K562 (cell line): Measurements from ENCODE around the gene SP4. TPM values are rescaled to one million over a fixed set of nuclear protein-coding genes. Genes with fewer than 3 reads are reported as not detected.
A peak's percentile ranks its signal among the peaks of the same experiment; 100 is the strongest.

ENCODE experiments used
- ATF3 ChIP-seq, 2 experiments: fragments of 450-650 bp in 1 of 2; sonication (generic) in 1 of 2; formaldehyde crosslinking in 1 of 2; IDR thresholded peaks in 1 of 2; conservative IDR thresholded peaks in 1 of 2; 2 replicates each; pipeline versions ENCODE4 v1.6.1 to v1.8.1; 2016 to 2023; ENCODE audit warnings: mild to moderate bottlenecking in 2 of 2, moderate library complexity in 2 of 2, inconsistent platforms in 1 of 2, missing genetic modification reagents in 1 of 2
- CBX2 ChIP-seq: fragments of 200-600 bp; sonication (generic); IDR thresholded peaks from one replicate; pipeline ENCODE4 v1.6.1; 2012; ENCODE audit warnings: mild to moderate bottlenecking, low read length, inconsistent platforms; ENCODE audit not compliant: insufficient read depth, poor library complexity, severe bottlenecking
- CREM ChIP-seq: IDR thresholded peaks from 2 replicates; pipeline ENCODE4 v1.6.1; 2014; ENCODE audit warnings: antibody characterized with exemption, low read depth
- E2F3 ChIP-seq: fragments of 250-450 bp; sonication (Bioruptor Pico); IDR thresholded peaks from 2 replicates; pipeline ENCODE4 v1.4.0; 2020; ENCODE audit warnings: mild to moderate bottlenecking
- HDAC2 ChIP-seq: fragments of 450-650 bp; IDR thresholded peaks from 2 replicates; pipeline ENCODE4 v1.6.1; 2016; ENCODE audit warnings: mild to moderate bottlenecking
- NR0B1 ChIP-seq: fragments of 450-650 bp; IDR thresholded peaks from one replicate; pipeline ENCODE4 v1.6.1; 2018; ENCODE audit warnings: mild to moderate bottlenecking, moderate library complexity; ENCODE audit not compliant: partially characterized antibody
- REST ChIP-seq, 2 experiments: fragments of 450-650 bp; formaldehyde crosslinking in 1 of 2; IDR thresholded peaks; 2 replicates each; pipeline versions ENCODE4 v1.4.0 to v1.6.1; 2014 to 2020; ENCODE audit warnings: mild to moderate bottlenecking in 2 of 2, borderline replicate concordance in 1 of 2, low read depth in 1 of 2
- STAT5A ChIP-seq: IDR thresholded peaks from 2 replicates; pipeline ENCODE4 v1.6.1; 2012; ENCODE audit warnings: low read length, inconsistent platforms, borderline replicate concordance
- TAF7 ChIP-seq: fragments of 450-650 bp; IDR thresholded peaks from 2 replicates; pipeline ENCODE4 v1.6.1; 2016; ENCODE audit warnings: missing genetic modification characterization, missing compliant biosample characterization
- ZNF644 ChIP-seq: fragments of 200-800 bp; sonication (Bioruptor generic); IDR thresholded peaks from 2 replicates; pipeline ENCODE4 v1.6.1; 2016; ENCODE audit warnings: low read depth, missing genetic modification characterization, missing compliant biosample characterization
- ZNF764 ChIP-seq: fragments of 250-450 bp; sonication (Bioruptor Pico); IDR thresholded peaks from 2 replicates; pipeline ENCODE4 v1.4.0; 2020; ENCODE audit warnings: low read depth, mild to moderate bottlenecking, moderate library complexity
- polyA plus RNA-seq, 8 experiments: library from polyadenylated mRNA; depleted of rRNA in 4 of 8; stranded (reverse) in 5 of 8; unstranded in 3 of 8; fragments of >200 nt; fragmentation: Nextera tagmentation in 2 of 8; fragmentation: Illumina TruSeq in 1 of 8; extraction: Ambion mirVana in 2 of 8; extraction: Trizol in 1 of 8; gene quantifications; 2 replicates each; pipeline versions ENCODE4 v1.2.1 to v1.2.3, GENCODE V29; 2011 to 2014; ENCODE audit warnings: inconsistent platforms in 1 of 8, missing spikeins in 1 of 8
- total RNA-seq, 7 experiments: library from RNA; depleted of rRNA in 6 of 7; stranded (reverse); fragments of >200 nt in 6 of 7; fragmentation: Illumina TruSeq in 2 of 7; extraction: Trizol in 2 of 7; gene quantifications; 2 replicates each; pipeline versions ENCODE4 v1.2.1 to v1.2.3, GENCODE V29; 2011 to 2021; ENCODE audit warnings: low replicate concordance in 1 of 7
- TF ChIP-seq, protein P1 (sequence below): fragments of 450-650 bp; formaldehyde crosslinking; IDR thresholded peaks from 2 replicates; pipeline ENCODE4 v1.4.0; 2020; ENCODE audit warnings: mild to moderate bottlenecking
- TF ChIP-seq, protein P2 (sequence below): sonication (generic); formaldehyde crosslinking; IDR thresholded peaks from 2 replicates; pipeline ENCODE4 v1.5.0; 2020; ENCODE audit warnings: missing genetic modification reagents

The SP4 gene
- total and polyA plus RNA-seq, 9 of the 15 experiments (the other 6 are each of a cell fraction or from before 2014, with no cell fraction given) = 2.4 to 9.4 (median 4.5) TPM

DNA sequence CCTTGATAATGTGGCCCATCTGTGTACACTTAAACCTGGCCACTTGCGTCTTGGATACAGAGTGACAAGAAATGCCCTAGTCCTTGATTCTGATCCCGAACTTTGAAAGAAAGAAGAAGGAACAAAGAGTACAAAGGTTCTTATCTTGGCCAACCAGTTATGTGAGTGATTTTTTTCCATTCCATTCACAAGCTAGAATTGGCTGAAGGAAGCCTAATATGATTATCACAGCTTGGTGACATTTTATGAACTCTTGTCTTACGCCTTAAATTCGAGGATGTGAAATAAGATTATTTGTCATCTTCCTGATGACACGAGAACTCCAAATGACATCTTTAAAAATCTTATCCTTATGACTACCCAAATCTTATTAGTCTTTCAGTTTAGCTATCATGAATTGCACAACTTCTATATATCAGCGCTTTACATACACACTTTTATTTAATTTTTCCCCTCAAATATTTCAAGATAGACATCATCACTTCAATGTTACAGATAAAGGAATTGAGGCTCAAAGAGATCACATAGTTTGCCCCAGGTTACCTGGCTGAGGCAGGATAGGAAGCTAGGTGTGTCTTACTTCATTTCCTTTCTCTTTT, 13.0 kb upstream of the SP4 start (continued):
- no peak; the same call in 1 of the 2 replicates for TF ChIP-seq REST (IDR thresholded peaks at IDR 0.05; ENCODE audit: borderline replicate concordance)
- TF ChIP-seq REST (CRISPR knock-in tag; IDR thresholded peaks at IDR 0.05; ENCODE audit: low read depth) = no peak
- TF ChIP-seq HDAC2 = 0 out of 2 replicates have a peak, but pooled peaks have one; percentile 21
- TF ChIP-seq TAF7 = no peak
- TF ChIP-seq, protein P1, sequence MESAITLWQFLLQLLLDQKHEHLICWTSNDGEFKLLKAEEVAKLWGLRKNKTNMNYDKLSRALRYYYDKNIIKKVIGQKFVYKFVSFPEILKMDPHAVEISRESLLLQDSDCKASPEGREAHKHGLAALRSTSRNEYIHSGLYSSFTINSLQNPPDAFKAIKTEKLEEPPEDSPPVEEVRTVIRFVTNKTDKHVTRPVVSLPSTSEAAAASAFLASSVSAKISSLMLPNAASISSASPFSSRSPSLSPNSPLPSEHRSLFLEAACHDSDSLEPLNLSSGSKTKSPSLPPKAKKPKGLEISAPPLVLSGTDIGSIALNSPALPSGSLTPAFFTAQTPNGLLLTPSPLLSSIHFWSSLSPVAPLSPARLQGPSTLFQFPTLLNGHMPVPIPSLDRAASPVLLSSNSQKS (CRISPR knock-in tag) = no peak
- TF ChIP-seq ATF3 (IDR thresholded peaks at IDR 0.05) = no peak
- TF ChIP-seq ATF3 (CRISPR knock-in tag; conservative IDR thresholded peaks at IDR 0.05) = no peak
- no peak for TF ChIP-seq E2F3
- TF ChIP-seq CREM = no peak
- TF ChIP-seq CBX2 = no peak
- no peak for TF ChIP-seq ZNF644 (tag)
- TF ChIP-seq, protein P2, sequence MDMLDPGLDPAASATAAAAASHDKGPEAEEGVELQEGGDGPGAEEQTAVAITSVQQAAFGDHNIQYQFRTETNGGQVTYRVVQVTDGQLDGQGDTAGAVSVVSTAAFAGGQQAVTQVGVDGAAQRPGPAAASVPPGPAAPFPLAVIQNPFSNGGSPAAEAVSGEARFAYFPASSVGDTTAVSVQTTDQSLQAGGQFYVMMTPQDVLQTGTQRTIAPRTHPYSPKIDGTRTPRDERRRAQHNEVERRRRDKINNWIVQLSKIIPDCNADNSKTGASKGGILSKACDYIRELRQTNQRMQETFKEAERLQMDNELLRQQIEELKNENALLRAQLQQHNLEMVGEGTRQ (CRISPR knock-in tag) = no peak
- no peak for TF ChIP-seq STAT5A
- TF ChIP-seq ZNF764 = no peak
- TF ChIP-seq NR0B1 = no peak
